Natural killer cell treated with Interleukin-12 subunit alpha and Interleukin-12 subunit beta and Interleukin-15 and Interleukin-18, amount 100 ng/mL, for 72 hours (primary cell): ENCODE results near the gene TTC32. TPM values are rescaled to one million over a fixed set of nuclear protein-coding genes. Genes with fewer than 3 reads are reported as not detected.
"Not testable (repeated sequence)": the region's sequence is repeated elsewhere in the genome, so short reads cannot be mapped to it uniquely, and the experiment has no call there.

Experiments used
- ATAC-seq, 2 donors: fragments of 150-1000 bp; cut with Tn5 transposase in 1 of 2; sonication (Bioruptor Pico), chemical (Tn5 transposase) in 1 of 2; 2 replicates each; pipeline ENCODE4 v1.10.0; 2021
- DNase-seq: peaks from one replicate; pipeline ENCODE4 v3.0.0; 2022; ENCODE audit warnings: low spot score
- H3K27ac Mint-ChIP-seq, 2 donors: 1 replicate in 1 of 2; 2 replicates in 1 of 2; pipeline ENCODE4 v1.8.0; 2022; ENCODE audit warnings: mixed read lengths in 2 of 2, mild to moderate bottlenecking in 1 of 2, moderate library complexity in 1 of 2
- H3K27me3 Mint-ChIP-seq, 2 donors: 1 replicate in 1 of 2; 2 replicates in 1 of 2; pipeline ENCODE4 v1.8.0; 2022; ENCODE audit warnings: mixed read lengths in 2 of 2
- H3K36me3 Mint-ChIP-seq: one replicate; pipeline ENCODE4 v1.8.0; 2022; ENCODE audit warnings: mixed read lengths
- H3K4me1 Mint-ChIP-seq, 2 donors: 1 replicate in 1 of 2; 2 replicates in 1 of 2; pipeline ENCODE4 v1.8.0; 2022; ENCODE audit warnings: low read depth in 2 of 2, mixed read lengths in 2 of 2, mild to moderate bottlenecking in 1 of 2
- H3K4me3 Mint-ChIP-seq: one replicate; pipeline ENCODE4 v1.8.0; 2022; ENCODE audit warnings: mixed read lengths
- H3K9me3 Mint-ChIP-seq: 2 replicates; pipeline ENCODE4 v1.8.0; 2022; ENCODE audit warnings: mixed read lengths
- total RNA-seq, 2 donors: library from RNA; stranded (reverse); gene quantifications; one replicate each; pipeline ENCODE4 v1.2.3, GENCODE V29; 2022

TTC32 gene
- total RNA-seq, 2 donors from 2014 or later: 14.8 to 17.8 TPM

DNA sequence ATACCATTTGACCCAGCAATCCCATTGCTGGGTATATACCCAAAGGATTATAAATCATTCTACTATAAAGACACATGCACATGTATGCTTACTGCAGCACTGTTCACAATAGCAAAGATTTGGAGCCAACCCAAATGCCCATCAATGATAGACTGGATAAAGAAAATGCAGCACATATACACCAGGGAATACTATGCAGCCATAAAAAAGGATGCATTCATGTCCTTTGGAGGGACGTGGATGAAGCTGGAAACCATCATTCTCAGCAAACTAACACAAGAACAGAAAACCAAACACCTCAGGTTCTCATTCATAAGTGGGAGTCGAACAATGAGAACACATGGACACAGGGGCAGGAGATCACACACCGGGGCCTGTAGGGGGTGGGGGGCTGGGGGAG lies 20.4 kb upstream of the TTC32 start:
- DNase-seq, H3K27me3 Mint-ChIP-seq, H3K27ac Mint-ChIP-seq, H3K4me1 Mint-ChIP-seq, H3K9me3 Mint-ChIP-seq, H3K4me3 Mint-ChIP-seq, ATAC-seq: not testable (repeated sequence)
- H3K36me3 Mint-ChIP-seq: peaks cover 44% of the 10 kb centered on the region

DNA sequence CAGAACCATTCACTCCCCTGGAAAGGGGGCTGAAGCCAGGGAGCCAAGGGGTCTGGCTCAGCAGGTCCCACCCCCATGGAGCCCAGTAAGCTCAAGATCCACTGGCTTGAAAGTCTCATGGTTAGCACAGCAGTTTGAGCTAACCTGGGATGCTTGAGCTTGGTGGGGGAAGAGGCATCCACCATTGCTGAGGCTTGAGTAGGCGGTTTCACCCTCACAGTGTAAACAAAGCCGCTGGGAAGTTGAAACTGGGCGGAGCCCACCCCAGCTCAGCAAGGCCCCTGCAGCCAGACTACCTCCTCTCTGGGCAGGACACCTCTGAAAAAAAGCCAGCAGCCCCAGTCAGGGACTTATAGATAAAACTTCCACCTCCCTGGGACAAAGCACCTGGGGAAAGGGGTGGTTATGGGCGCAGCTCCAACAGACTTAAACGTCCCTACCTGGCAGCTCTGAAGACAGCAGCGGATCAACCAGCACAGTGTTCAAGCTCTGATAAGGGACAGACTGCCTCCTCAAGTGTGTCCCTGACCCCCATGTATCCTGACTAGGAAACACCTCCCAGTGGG lies 14.7 kb upstream of the TTC32 start:
- Mint-ChIP-seq H3K27ac (no peak overlapping the region), H3K9me3 (no peaks in the 10 kb centered on the region), H3K36me3 (peaks cover 17% of the 10 kb centered on the region), H3K4me1 (peaks cover 0 to 3% of the 10 kb centered on the region in 2 donors), H3K4me3 (no peak overlapping the region), H3K27me3 (no peaks in the 10 kb centered on the region)
- ATAC-seq: no peak
- DNase-seq: no peak

DNA sequence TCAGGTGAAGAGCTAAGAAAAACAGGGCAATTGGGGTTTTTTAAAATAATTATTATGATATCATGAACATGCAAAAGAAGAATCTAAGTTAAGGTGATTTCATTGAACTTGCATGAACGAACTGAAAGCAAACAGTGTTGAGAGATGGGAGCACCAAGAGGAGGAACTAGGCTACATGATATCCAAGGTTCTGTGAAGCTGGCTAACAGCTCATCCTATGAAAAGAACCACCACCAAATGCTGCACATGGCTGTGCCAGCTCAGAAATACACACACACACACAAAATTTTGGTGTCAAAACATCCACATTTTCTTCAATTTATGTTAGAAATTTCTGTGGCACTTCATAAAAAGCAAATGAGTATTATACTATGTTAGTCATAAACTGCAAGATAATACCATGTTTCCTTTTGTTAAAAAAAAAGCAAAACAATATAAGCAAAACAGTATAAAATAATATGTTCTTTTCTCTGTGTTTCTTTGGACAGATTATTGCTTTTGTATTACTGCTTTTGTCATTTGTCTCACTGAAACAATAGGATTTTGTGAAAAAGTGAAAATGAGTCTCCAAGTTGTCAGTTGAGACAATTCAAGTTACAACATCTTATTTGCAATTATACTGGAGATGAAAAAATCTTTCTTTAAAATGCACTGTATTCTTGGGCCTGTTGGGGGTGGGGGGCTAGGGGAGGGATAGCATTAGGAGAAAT lies 12.6 kb upstream of the TTC32 start:
- peaks cover 11% of the 10 kb centered on the region for H3K36me3 Mint-ChIP-seq
- H3K4me3 Mint-ChIP-seq: no peak overlapping the region
- ATAC-seq (no peak), DNase-seq (no peak)
- H3K4me1 Mint-ChIP-seq: peaks cover 0 to 3% of the 10 kb centered on the region in 2 donors
- H3K27me3 Mint-ChIP-seq: no peaks in the 10 kb centered on the region
- H3K9me3 Mint-ChIP-seq: no peaks in the 10 kb centered on the region
- H3K27ac Mint-ChIP-seq: no peak overlapping the region

DNA sequence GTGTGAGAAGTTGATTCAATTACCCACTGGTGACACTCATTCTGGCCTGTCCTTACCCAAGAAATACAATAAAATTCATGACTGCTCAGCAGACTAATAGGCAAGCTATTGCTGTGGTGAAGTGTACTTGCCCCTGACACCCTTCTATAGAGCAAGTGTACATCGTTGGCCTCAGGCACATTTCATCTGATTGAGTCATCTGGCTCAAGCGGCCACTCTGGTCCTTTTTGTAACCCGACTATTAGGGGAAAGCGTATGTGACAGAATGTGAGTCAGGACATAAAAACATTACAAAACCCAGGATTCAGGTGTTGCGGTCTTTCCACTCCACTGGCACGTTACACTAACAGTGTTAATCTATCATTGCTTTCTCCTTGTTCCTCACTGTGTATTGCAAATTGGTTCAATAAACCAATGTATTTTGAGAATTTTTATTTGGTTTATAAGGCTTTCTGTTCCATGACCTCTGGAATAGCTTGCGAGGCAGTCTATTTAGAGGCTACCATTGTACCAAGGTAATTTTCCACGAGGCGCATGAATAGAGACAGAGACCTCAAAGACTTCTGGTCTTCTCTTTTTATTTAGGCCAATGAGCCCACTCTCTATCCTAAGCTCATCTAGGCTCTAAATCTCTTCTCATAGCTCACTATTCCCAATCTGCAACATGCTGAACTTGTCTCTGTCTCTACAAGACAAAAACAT lies 10.2 kb upstream of the TTC32 start:
- Mint-ChIP-seq H3K4me3 (no peak overlapping the region), H3K4me1 (no peaks in the 10 kb centered on the region), H3K27ac (no peak overlapping the region), H3K9me3 (no peaks in the 10 kb centered on the region), H3K27me3 (peaks cover 0 to 2% of the 10 kb centered on the region in 2 donors), H3K36me3 (no peaks in the 10 kb centered on the region)
- no peak for DNase-seq
- no peak for ATAC-seq

DNA sequence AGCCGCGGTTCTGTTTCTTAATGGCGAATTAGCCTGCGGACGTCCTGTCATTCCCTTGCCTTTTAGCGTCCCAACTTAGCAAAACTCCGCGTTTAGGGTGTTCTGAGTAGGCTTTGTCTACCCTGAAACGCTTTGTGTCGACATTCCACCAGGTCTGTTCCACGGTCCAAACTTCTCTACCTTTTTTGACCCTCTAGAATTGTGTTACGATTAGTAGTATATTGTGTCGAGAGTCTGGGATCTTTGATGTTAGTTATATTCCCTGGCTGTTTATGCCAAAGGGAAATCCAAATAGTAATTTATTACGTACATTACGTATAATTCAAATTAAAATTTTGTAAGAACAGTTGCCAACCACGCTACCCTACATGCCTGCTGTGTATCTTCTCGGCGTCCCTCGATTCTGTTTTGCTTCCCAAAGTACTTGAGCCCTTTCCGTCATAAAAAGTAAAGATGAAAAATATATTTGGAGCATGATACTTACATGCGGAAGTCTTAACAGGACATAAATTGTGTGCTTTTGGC lies 495 bp upstream of the TTC32 start:
- DNase-seq: no peak
- ATAC-seq: no peak
- peaks cover 31 to 45% of the 10 kb centered on the region in 2 donors for H3K4me1 Mint-ChIP-seq
- H3K27ac Mint-ChIP-seq: peak overlapping the region; percentile 95 to 98
- H3K36me3 Mint-ChIP-seq: peaks cover 15% of the 10 kb centered on the region
- H3K9me3 Mint-ChIP-seq: no peaks in the 10 kb centered on the region
- H3K4me3 Mint-ChIP-seq: peak overlapping the region; percentile 99
- peaks cover 5 to 17% of the 10 kb centered on the region in 2 donors for H3K27me3 Mint-ChIP-seq

DNA sequence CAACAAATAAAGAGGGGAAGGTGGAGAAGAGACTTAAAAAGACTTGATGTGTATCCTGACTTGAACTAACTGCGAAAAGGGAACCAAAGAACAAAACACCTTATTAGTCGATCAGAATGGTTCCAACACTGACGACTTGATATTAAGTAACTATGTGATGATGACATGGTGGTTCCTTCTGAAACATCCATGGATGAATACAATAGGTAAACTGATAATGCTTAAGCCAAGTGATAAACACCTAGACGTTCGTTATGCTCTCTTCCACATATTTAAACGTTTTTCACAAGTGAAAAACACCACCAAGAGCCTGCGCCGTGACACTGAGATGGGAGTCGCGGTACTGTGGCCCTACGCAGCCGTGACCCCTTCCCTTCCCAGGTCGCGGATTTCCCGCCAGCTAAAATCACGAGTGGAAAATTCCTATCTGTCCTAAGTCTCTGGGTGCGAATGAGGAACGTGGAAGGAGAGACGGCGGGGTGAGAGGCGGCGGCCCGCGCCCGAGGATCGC lies 797 bp downstream of the TTC32 start:
- no peak for DNase-seq
- peak; percentile 2 to 17 for ATAC-seq
- Mint-ChIP-seq H3K4me3 (peak overlapping the region; percentile 99), H3K36me3 (peaks cover 15% of the 10 kb centered on the region), H3K4me1 (peaks cover 32 to 47% of the 10 kb centered on the region in 2 donors), H3K27me3 (peaks cover 3 to 17% of the 10 kb centered on the region in 2 donors), H3K9me3 (no peaks in the 10 kb centered on the region), H3K27ac (peak overlapping the region; percentile 95 to 98)

DNA sequence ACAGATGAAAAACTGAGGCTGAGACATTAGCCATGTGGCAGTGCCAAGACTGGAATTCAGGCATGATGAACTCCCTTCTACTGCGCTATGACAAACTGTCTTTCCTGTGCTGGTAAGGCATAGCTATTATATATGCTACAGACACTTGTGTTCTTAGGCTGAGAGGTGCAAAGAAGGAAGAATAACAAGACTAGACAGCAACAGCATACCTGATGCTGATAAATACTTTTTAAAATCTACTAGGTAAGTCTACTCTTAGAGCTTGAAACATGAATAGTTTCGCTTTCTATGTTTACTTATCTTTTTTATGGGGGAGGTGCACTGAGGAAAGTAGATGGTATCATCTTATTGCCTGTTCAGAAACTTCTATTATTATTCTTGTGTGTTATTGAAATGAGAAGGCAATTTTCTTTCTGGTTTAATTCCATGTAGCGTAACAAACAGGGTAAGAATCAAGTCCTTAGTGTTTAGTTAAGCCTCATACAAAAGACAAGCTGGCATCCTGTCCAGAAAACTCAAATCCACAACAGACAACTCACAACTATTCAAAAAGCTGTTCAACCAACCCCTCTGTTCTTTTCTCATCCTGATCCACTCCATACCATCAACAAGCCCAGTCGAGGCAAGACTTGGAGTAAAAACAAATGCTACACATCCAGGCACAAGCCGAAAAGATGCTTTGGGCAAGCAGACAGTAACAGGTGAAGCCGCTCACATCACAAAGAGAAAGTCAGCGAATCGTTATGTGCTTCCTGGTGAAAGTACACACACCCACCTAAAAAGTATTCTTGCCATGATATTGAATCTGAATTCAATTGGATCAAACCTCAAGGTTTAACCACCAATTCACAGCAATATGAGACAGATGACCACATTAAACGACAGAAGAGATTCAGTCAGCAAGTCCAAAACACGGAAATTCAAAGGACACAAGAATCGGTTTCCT lies 1.5 kb downstream of the TTC32 start:
- Mint-ChIP-seq H3K4me3 (peak overlapping the region; percentile 99), H3K27me3 (peaks cover 3 to 17% of the 10 kb centered on the region in 2 donors), H3K36me3 (peaks cover 15% of the 10 kb centered on the region), H3K9me3 (no peaks in the 10 kb centered on the region), H3K4me1 (peaks cover 38 to 54% of the 10 kb centered on the region in 2 donors), H3K27ac (peak overlapping the region; percentile 95 to 98)
- ATAC-seq: no peak
- no peak for DNase-seq

DNA sequence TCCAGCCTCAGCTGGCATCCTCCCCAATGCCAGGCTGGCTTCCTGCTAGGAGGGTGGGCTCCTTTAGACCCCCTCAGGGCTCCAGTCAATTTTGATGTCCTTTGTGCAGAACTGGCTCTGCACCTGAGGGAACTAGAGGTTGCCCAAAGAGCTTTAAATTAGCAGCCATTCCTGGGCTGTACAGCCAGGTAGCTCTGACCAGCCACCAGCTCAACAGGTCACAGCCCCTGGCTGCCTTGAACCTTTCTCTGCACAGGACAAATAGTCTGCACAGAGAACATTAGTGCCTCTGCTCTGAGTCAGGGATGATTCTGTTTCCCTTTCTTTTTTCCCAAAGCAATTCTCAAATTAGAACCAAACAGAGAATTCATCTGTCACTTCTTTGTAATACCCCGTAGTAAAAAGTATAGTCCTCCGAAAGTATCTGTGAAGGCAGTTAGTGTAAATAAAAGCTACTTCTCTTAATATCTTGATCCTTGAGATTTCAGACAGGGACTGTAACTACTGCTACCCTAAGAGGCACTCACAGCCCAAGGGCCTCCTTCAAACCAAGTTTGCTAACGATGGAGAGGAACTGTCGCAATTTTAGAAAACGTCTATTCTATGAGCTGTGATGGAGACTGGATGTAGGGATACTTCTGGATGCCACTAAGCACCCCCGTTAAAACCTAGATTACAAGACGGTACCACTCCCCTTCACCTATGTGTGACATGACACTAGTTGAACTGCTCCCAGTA lies 3.0 kb downstream of the TTC32 start:
- Mint-ChIP-seq H3K27me3 (peaks cover 3 to 8% of the 10 kb centered on the region in 2 donors), H3K9me3 (no peaks in the 10 kb centered on the region), H3K4me1 (peaks cover 39 to 56% of the 10 kb centered on the region in 2 donors), H3K36me3 (peaks cover 13% of the 10 kb centered on the region), H3K4me3 (peak overlapping the region; percentile 30), H3K27ac (no peak overlapping the region)
- ATAC-seq: no peak
- no peak for DNase-seq

DNA sequence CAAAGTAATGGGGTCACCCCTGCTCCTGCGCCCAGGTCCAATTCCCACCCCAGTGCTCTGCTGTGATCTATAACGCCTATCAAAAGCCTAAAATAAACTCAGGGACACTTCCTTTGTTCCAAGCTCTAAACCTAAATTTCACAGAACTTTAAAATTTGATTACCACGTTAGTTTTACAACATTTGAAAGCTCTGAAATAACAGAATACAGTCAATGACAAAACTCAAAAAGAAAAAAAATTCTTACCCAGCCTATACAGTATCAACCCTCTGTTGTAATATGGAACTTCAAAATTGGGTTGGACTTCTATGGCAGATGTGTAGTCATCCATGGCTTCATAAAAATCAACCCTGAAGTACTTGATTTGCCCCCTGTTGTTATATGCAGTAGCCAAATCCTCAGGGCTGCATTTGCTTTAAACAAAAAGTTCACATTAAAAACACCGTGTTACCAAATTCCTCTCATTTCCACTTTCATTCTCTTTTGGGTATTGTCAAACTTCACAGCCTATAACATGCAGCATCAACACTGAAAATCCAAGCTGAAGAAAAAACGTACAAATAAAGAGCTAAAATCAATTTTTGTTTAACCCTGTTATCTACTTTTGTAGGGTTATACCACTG lies 4.0 kb downstream of the TTC32 start:
- H3K4me1 Mint-ChIP-seq: peaks cover 37 to 52% of the 10 kb centered on the region in 2 donors
- no peak overlapping the region for H3K27ac Mint-ChIP-seq
- H3K27me3 Mint-ChIP-seq: no peaks in the 10 kb centered on the region

DNA sequence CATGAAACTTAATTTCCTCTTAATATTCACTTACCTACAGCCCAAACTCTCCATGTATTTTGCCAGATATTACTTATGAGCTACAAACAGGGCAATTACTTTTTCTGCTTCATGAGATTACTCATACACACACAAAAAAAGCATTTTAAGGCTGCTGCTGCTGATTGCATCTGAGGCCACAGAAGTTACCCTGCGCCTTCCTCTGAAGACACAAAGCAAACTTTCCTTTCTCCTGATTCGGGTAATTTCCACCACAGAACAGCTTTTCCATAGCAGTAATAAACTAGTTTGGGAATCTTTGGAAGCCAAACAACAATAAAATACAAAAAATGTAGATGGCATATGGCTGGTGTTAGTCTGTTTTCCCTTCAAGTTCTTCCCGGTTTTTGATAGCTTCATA lies 6.2 kb downstream of the TTC32 start:
- peak overlapping the region in 1 of 2 donors; percentile 27 for H3K27ac Mint-ChIP-seq
- no peaks in the 10 kb centered on the region for H3K27me3 Mint-ChIP-seq
- peaks cover 41 to 50% of the 10 kb centered on the region in 2 donors for H3K4me1 Mint-ChIP-seq
- ATAC-seq: no peak
- peak overlapping the region; percentile 45 for H3K4me3 Mint-ChIP-seq
- H3K36me3 Mint-ChIP-seq: peaks cover 11% of the 10 kb centered on the region
- no peaks in the 10 kb centered on the region for H3K9me3 Mint-ChIP-seq
- DNase-seq: no peak

More for the DNA sequence above, 4.0 kb downstream of the TTC32 start:
- H3K4me3 Mint-ChIP-seq: peak overlapping the region; percentile 18
- peaks cover 16% of the 10 kb centered on the region for H3K36me3 Mint-ChIP-seq
- H3K9me3 Mint-ChIP-seq: no peaks in the 10 kb centered on the region
- DNase-seq (no peak), ATAC-seq (no peak)

DNA sequence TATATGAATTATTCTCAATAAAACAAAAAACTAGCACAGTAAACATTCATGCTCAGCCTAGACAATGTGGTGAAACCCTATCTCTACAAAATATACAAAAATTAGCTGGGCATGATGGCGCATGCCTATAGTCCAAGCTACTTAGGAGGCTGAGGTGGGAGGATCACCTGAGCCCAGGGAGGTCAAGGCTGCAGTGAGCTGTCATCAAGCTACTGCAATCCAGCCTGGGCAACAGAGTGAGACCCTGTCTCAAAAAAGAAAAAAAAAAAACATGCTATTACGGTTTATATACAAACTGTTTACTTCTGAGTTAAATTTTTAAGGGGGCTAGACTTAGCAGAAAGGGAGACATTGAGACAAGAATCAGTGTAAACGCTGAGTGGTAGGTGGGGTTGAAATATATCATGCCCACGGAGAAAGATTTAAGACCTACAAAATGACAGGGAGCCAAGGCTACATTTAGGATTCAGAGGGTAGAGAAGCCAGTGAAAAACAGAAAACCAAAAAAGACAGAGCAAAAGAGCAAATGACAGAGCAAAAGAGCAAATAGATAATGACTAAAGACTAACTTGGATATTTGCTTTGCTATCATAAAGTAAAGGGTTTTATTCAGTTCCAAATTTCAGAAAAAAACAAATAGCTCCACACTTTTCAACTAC lies 7.5 kb downstream of the TTC32 start:
- ATAC-seq (no peak), DNase-seq (no peak)
- peaks cover 9% of the 10 kb centered on the region for H3K36me3 Mint-ChIP-seq
- peak overlapping the region; percentile 57 for H3K4me3 Mint-ChIP-seq
- H3K27ac Mint-ChIP-seq: peak overlapping the region; percentile 57 to 76
- no peaks in the 10 kb centered on the region for H3K9me3 Mint-ChIP-seq
- H3K27me3 Mint-ChIP-seq: no peaks in the 10 kb centered on the region
- H3K4me1 Mint-ChIP-seq: peaks cover 40 to 41% of the 10 kb centered on the region in 2 donors
